ENCODE measurements around the gene AKTIP.
A peak's percentile ranks its signal among the peaks of the same experiment; 100 is the strongest.
"Not testable (repeated sequence)": the region's sequence is repeated elsewhere in the genome, so short reads cannot be mapped to it uniquely, and the experiment has no call there.

AKTIP gene

GRCh38 chr16:53502331-53503269, at the start of gene AKTIP:
Gene AKTIP (minus strand): TSS chr16:53503209. CDS start chr16:53500259, 2,950 bp downstream.
- DNase-seq (ENCODE audit: low spot score) = peak; percentile 34

DNA sequence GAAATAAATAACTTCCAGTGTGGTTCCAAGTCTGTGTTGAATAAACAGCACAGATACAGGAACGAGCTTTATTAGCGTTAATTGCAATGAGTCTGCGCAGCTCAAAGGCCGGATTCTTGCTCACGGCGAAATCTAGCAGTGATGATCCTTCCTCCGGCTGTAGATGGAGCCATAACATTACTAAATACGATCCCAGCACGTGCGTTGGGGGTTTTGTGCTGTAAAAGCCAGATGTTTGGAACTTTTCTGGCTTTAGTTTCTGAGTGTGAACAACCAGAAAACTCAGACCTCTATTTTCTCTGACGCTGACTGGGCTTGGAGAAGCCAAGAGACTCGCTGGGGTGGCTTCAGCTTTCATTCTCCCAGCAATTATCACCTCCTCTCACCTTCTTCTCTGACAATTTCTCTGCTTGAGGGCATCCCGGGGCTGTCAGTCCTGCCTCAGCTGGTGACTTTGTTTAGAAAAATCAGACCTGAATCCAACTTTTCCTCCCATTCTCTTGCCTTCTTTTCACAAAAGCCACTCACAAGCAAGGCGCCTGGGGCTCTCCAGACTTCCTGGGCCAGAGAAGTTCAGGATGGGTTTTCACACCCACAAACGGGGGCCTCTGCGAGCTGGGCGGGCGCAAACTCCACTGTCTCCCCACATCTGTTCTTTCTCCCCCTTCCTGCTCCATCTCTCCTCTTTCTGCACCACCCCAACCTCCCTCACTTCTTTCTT, 47.1 kb upstream of the AKTIP start:
- peak; percentile 92 for DNase-seq (ENCODE audit: low spot score)

DNA sequence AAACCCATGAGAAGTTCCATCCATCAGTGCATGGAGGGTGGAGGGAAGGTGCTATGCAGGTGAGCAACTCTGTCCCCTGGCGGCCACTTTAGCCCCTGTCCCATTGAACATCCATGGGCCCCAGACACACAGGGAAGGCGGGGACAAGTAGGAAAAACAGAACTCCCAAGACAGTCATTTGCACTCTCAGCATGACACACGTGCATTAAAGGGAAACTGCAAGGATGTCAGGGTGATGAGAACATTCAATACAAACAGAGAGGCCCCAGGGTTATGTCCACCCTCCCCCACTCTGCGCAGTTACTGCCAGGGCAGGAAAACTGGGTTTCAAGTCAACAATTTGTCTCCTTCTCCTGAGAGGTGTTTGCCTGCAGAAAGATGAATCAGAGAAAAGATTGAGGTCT, 44.0 kb upstream of the AKTIP start:
- no peak for DNase-seq (ENCODE audit: low spot score)

- no peak for DNase-seq (ENCODE audit: low spot score)
Measured at GRCh38 chr16:53545433-53545832, 42.4 kb upstream of the AKTIP start.

DNA sequence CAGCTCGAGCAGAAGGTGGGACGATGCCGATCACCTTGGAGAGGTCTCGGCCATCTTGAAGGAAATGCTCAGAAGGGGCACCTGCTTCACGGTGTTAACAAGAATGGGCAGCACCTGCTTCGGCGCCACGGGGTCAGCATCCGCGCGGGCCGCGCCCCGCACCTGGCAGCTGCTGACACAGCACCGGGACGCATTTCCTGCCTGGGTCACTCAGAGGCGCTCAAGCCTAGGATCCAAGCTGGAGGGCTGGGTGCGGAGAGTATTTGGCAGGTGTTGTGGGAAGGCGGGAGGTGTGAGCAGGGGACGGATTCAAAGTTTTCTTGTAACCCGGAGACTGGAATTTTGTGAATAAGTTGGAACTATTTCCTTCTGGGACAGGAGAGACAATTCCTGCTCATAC, 39.3 kb upstream of the AKTIP start:
- DNase-seq (ENCODE audit: low spot score) = no peak

DNA sequence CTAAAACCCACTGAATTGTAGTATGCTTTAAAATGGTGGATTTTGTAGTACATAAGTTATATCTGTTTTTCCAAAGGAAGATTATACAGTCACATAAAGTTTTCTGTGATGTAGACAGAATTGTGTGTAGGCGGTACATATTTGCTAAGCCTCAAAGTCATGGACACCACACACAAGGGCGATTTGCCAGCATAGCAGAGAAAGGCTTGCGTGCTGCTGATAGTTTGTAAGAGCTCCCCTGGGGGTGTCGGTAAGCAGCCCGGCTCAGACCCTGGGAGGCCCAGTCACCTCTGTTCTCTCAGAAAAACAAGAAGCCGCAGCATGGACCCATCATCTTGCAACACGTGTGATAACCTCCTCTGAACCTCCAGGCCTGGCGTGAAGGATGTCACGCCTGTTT, 38.3 kb upstream of the AKTIP start:
- DNase-seq (ENCODE audit: low spot score) = no peak

DNA sequence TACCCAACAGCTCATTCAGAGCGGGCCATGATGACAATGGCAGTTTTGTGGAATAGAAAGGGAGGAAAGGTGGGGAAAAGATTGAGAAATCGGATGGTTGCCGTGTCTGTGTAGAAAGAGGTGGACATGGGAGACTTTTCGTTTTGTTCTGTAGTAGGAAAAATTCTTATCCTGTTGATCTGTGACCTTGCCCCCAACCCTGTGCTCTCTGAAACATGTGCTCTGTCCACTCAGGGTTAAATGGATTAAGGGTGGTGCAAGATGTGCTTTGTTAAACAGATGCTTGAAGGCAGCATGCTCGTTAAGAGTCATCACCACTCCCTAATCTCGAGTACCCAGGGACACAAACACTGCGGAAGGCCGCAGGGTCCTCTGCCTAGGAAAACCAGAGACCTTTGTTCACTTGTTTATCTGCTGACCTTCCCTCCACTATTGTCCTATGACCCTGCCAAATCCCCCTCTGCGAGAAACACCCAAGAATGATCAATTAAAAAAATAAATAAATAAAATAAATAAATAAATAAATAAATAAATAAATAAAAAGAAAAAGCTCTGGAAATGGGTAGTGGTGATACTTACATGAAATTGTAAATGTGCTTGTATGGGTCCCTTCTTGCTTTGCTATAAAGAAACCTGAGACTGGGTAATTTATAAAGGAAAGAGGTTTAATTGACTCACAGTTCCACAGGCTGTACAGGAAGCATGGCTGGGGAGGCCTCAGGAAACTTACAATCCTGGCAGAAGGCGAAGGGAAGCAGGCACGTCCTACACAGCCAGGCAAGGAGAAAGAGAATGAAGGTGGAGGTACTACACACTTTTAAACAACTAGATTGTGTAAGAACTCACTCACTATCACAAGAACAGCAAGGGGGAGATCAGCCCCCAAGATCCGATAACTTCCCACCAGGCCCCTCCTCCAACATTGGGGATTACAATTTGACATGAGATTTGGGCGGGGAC, 37.0 kb upstream of the AKTIP start:
- not testable (repeated sequence) for DNase-seq (ENCODE audit: low spot score)

DNA sequence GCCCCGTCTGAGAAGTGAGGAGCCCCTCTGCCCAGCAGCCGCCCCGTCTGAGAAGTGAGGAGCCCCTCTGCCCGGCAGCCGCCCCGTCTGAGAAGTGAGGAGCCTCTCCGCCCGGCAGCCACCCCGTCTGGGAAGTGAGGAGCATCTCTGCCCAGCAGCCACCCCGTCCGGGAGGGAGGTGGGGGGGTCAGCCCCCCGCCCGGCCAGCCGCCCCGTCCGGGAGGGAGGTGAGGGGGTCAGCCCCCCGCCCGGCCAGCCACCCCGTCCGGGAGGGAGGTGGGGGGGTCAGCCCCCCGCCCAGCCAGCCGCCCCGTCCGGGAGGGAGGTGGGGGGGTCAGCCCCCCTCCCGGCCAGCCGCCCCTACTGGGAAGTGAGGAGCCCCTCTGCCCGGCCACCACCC, 36.3 kb upstream of the AKTIP start:
- not testable (repeated sequence) for DNase-seq (ENCODE audit: low spot score)

DNA sequence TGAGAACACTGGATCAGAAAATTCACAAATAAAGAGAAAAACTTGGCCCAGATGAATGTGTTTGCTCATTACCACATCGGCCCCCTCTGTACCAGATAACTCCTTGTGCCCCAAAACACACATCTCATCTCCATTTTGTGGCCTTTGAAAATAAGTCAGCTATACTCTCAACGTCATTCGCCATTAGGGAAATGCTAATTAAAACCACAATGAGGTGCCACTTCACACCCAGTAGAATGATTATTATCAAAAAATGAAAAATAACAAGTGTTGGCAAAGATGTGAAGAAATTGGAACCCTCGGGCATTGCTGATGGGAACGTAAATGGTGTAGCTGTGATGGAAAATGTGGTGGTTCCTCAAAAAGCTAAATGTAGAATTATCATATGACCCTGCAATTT, 34.6 kb upstream of the AKTIP start:
- DNase-seq (ENCODE audit: low spot score) = no peak

DNA sequence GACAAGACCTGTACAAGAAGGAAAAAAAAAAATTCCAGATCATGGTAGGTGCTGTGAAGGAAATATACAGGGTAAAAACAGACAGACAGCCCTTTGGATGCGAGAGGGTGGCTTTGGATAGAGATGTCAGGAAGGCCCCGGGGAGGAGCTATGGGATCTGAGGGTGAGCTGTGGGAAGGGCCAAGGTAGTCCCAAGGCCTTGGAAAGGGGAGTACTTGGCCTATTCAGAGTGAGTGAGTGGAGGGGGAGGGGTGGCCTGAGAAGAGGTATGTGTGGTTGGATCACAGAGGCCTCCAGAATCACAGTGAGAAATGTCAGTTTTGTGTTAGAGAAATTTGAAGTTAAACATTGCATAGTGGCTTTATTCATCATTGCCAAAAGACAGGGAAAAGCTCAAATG, 31.2 kb upstream of the AKTIP start:
- no peak for DNase-seq (ENCODE audit: low spot score)

GRCh38 chr16:53530741-53531140, 27.7 kb upstream of the AKTIP start:
- no peak for DNase-seq (ENCODE audit: low spot score)

DNA sequence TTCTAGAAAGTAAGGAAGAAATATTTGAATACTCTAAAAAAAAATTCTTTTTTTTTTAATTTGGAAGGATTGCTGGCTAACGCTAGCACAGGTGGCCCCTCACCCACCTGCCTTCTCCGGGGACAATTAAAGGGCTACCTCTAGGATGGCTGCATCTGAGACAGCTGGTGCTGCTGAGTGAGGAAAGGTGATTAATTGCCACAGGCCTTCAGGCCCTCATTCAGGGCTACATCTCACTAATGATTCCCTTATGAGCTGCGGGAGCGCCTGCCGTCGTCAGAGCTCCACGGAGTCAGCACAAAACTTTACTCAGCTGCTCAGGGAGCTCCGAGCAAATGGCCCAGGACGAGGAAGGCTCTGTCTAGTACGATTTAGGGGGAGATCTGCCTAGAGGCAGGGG, 27.0 kb upstream of the AKTIP start:
- no peak for DNase-seq (ENCODE audit: low spot score)

DNA sequence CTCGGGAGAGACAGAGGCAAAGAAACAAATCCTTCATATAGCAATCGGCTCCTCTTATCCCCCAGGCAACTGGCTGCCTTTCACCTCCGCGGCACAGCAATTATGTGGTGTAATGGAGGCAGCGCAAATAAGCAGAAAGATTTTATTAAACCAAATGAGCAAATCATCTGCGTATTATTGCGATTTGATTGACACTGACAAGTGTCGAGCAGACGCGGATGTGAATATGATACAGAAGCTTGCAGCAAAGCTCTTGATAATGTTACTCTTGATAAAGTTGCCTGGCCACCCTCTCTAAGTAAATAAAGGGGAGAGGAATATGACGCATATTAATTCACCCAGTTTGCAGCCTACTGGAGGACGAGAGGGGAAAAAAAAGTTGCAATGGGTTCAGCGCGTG, 26.5 kb upstream of the AKTIP start:
- no peak for DNase-seq (ENCODE audit: low spot score)

DNA sequence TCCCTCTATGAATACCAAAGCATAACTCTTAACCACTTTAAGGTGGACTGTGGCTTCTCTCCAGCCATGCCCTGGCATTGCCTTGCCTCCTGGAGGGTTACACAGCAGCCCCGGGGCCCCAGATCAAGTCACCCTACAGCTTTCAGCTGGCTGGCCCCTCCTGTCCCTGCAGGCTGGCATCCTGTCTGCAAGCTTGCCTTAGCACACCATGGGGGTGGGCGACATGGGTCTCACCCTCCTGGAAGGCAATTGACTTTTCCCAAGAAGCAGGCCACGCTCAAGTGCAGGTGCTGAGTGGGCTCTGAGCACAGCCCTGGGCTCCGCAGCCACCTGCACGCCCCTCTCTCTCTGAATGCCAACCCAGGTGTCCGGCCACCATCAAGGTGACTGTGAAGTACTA, 25.8 kb upstream of the AKTIP start:
- DNase-seq (ENCODE audit: low spot score) = no peak

DNA sequence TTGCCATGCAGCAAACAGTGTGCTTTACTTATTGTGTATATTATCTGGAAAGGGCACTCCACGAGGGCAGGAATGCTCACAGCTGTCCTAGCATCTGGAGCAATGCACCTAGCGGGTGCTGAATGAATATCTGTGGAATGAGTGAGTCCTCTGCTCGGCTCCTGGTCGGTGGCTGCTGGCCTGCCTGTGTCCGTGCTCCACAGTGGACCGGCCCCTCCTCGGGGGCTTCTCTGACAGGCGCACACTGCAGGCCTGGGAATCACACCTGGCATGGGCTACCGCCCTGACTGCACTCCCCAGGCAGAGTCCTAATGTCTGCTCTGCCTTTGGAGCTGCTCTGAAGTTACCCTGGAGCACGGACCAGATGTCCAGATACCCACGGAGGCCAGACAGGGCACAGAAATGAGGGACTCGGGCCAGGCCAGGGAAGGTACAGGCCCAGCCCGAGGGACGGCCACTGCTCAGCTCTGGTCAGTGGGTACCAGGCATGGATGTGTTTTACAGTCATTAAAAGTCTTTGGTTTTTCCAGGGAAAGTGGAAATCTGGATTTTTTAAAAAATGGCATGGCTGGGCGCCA, 21.1 kb upstream of the AKTIP start:
- DNase-seq (ENCODE audit: low spot score) = no peak

- no peak for DNase-seq (ENCODE audit: low spot score)
Measured at GRCh38 chr16:53523126-53523804, 20.3 kb upstream of the AKTIP start.

DNA sequence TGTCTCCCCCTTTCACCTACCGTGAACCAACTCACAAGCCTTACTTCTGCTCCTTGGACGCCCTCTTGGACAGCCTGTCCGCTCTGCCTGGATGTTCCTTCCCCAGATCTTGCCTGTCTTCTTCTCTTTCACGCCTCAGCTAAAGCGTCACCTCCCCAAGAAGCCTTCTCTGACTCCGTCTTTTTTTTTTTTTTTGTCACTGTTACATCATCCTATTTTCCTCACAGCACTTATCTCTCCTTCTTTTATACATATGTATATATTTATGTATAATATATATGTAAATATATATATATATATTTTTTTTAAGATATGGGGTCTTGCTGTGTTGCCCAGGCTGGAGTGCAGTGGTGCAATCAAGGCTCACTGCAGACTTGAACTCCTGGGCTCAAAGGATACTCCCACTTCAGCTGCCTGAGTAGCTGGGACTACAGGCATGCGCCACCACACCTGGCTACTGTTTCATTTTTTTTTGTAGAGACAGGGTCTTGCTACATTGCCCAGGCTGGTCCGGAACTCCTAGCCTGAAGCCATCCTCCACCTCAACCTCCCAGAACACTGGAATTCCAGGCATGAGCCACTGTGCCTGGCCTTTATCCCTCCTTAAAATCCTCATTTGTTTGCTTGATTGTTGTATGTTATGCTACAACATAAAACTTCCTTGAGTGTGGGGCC, 16.5 kb upstream of the AKTIP start:
- DNase-seq (ENCODE audit: low spot score) = no peak

DNA sequence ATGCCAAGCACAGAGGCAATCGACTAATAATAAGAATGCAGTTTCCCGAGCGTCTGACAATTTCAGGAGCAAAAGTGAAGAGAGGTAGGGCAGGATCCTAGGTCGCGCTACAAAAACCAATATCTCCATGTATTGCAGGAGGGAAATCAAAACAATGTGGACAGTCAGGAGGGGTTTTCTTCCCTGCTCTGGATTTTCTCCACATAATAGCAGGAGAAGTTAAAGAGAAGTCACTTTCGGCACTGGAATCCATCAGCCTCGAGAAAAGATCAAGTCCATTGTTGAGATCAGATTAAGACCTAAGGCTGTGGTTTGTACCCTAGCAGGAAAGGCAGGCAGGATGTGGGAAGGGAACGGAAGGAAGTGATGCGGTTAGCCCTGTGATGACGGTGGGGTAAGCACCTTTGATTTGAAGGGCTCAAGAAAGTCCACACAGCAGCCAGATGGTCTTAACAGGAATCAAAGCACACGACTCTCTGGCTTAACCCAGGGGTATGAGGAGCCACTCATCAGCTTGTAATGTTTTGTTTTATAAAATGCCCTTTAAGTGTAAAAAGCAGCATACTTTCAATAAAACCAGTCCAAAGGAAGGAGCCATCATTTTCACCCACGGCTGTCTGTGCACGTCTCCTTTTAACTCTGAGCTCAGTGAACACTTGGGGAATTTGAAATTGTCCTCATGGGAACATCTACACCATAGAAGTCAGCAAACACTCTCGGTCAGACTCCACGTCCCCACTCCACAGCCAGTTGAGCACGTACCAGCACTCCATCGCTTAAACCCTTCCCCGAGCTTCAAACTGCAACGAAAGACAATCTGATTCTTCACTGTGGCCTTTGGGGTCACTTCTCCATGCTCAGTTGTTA, 15.8 kb upstream of the AKTIP start:
- DNase-seq (ENCODE audit: low spot score) = no peak

GRCh38 chr16:53517851-53518250, 14.8 kb upstream of the AKTIP start:
- no peak for DNase-seq (ENCODE audit: low spot score)

GRCh38 chr16:53515811-53516210, 12.8 kb upstream of the AKTIP start:
- DNase-seq (ENCODE audit: low spot score) = no peak

Data from GM03348 (cell line).